Mesothelial cell of epicardium (in vitro differentiated cells): ENCODE measurements around the gene DUSP22. TPM values are rescaled to one million over a fixed set of nuclear protein-coding genes. Genes with fewer than 3 reads are reported as not detected.

Experiments used
- DNase-seq, 2 experiments: peaks; one replicate each; pipeline ENCODE4 v3.0.0; 2021; ENCODE audit warnings: low spot score in 2 of 2; ENCODE audit not compliant: unreplicated experiment in 2 of 2
- H3K27ac Mint-ChIP-seq: 2 replicates; pipeline ENCODE4 v1.8.0; 2021; ENCODE audit warnings: mixed read lengths
- H3K27me3 Mint-ChIP-seq: 2 replicates; pipeline ENCODE4 v1.8.0; 2021; ENCODE audit warnings: low read depth, mixed read lengths
- H3K36me3 Mint-ChIP-seq: 2 replicates; pipeline ENCODE4 v1.8.0; 2021; ENCODE audit warnings: mixed read lengths
- H3K4me1 Mint-ChIP-seq: 2 replicates; pipeline ENCODE4 v1.8.0; 2021; ENCODE audit warnings: mixed read lengths
- H3K4me3 Mint-ChIP-seq: 2 replicates; pipeline ENCODE4 v1.8.0; 2021; ENCODE audit warnings: mild to moderate bottlenecking, moderate library complexity, mixed read lengths
- H3K9me3 Mint-ChIP-seq: 2 replicates; pipeline ENCODE4 v1.8.0; 2021; ENCODE audit warnings: mixed read lengths
- total RNA-seq: library from RNA; stranded (reverse); gene quantifications from 3 replicates; pipeline ENCODE4 v1.2.1, GENCODE V29; 2021
- TF ChIP-seq, protein P1 (sequence below): fragments of 200-600 bp; sonication (generic); IDR thresholded peaks from one replicate; pipeline ENCODE4 v1.5.0; 2021; ENCODE audit warnings: antibody characterized with exemption; ENCODE audit not compliant: unreplicated experiment

The DUSP22 gene
- total RNA-seq, 1 donor from 2014 or later, result 32.0 TPM

DNA sequence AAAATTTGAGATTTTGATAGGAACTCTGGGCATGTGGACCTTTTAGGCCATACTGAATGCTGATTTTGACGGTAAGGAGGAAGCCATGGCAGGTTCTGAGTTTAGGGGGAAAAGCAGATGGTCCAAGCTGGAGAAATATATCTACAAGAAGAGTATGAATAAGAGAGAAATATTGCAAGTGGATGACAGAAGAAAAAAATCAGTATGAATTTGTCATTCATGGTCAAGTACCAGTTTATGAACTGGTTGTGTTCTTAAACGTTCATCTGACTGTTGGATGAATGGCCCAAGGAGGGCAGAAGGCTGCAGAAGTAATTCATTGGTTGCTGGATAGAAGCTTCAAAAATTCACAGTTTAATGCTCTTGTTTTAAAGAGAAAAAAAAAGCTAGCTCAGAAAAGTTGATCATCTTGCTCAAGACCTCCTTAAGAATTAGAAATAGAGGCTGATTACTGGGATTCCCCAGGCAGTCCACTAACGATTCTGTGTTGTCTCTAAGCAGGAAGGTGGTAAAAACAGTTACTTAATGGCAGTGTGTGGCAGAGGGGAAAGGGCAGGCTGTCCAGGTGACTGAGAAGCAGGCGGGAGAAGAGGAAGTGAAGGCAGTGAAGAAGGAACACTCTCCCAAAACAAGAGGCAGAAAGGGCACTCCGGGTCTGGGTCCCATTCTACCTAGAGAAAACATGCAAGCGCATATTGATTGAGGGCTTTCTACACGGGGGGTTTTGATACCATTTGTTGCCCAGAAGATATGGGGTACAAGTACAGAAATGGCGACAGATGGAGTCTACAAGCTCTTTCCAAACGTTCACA lies 2.0 kb upstream of the DUSP22 start:
- H3K9me3 Mint-ChIP-seq, result peaks cover 10% of the 10 kb centered on the region
- H3K36me3 Mint-ChIP-seq, result no peaks in the 10 kb centered on the region
- DNase-seq, result no peak
- peaks cover 21% of the 10 kb centered on the region for H3K27me3 Mint-ChIP-seq
- H3K4me3 Mint-ChIP-seq, result peak overlapping the region; percentile 73
- TF ChIP-seq, protein P1, sequence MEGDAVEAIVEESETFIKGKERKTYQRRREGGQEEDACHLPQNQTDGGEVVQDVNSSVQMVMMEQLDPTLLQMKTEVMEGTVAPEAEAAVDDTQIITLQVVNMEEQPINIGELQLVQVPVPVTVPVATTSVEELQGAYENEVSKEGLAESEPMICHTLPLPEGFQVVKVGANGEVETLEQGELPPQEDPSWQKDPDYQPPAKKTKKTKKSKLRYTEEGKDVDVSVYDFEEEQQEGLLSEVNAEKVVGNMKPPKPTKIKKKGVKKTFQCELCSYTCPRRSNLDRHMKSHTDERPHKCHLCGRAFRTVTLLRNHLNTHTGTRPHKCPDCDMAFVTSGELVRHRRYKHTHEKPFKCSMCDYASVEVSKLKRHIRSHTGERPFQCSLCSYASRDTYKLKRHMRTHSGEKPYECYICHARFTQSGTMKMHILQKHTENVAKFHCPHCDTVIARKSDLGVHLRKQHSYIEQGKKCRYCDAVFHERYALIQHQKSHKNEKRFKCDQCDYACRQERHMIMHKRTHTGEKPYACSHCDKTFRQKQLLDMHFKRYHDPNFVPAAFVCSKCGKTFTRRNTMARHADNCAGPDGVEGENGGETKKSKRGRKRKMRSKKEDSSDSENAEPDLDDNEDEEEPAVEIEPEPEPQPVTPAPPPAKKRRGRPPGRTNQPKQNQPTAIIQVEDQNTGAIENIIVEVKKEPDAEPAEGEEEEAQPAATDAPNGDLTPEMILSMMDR, result no peak
- H3K4me1 Mint-ChIP-seq, result peaks cover 13% of the 10 kb centered on the region
- H3K27ac Mint-ChIP-seq, result peak overlapping the region; percentile 45

DNA sequence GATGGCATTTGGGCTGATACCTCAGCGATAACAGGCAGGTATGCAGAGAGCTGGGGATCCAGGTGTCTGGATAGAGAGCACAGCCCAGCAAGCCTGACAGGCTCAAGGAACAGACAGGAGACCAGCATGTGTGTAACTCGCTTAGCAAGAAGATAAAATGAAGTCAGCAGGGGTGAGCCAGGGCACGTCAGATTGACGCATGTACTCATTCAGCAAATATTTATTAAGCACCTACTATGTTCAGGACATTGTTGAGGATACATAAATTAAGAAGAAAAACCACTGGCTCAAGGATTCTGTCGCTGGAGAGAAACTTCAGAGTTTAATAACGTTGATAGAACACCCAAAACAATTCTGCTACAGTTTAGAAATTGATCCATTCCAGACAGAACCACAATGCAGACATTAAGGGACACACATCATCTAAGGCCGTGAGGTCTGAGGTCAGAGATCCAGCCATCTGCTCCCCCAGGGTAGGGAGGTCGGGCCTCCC lies 1.0 kb upstream of the DUSP22 start:
- H3K4me3 Mint-ChIP-seq, result peak overlapping the region; percentile 73
- peaks cover 11% of the 10 kb centered on the region for H3K9me3 Mint-ChIP-seq
- peak overlapping the region; percentile 87 for H3K27ac Mint-ChIP-seq
- peaks cover 13% of the 10 kb centered on the region for H3K4me1 Mint-ChIP-seq
- TF ChIP-seq, protein P1, result no peak
- H3K27me3 Mint-ChIP-seq, result peaks cover 16% of the 10 kb centered on the region
- DNase-seq, result no peak
- no peaks in the 10 kb centered on the region for H3K36me3 Mint-ChIP-seq

DNA sequence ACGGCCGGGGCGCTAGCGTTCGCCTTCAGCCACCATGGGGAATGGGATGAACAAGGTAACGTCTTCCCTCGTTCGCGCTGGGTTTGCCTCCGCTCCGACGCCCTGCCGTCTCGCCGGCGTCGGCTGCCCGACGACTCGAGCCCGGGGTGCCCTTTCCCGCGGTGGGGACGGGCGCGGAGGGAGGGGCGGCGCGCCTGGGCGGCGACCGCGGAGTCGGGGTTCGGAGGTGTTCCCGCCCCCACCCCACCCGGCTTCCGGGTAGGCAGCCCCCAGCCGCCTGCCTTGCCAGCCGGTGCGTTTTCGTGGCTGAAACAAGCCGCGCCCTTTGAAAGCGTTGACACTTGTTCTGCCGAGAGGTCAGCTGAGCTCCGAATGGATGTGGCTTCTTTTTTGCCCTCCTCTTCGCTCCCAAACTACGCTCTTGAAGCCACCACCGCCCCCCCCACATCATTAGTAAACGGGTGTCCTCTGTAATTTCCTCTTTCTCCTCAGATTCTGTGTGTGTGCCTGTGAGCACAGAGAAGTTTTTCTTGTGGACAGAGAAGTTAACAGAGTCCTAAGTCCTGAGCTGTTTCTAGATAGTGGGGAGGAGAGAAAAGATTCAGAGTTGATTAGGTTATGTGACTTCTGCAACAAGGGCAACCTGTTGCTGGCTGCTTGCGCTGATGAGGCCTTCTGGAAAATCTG lies 362 bp downstream of the DUSP22 start:
- Mint-ChIP-seq H3K36me3 (no peaks in the 10 kb centered on the region), H3K9me3 (peaks cover 19% of the 10 kb centered on the region), H3K27ac (peak overlapping the region; percentile 86), H3K27me3 (peaks cover 8% of the 10 kb centered on the region), H3K4me3 (peak overlapping the region; percentile 86), H3K4me1 (peaks cover 13% of the 10 kb centered on the region)
- DNase-seq, result no peak
- TF ChIP-seq, protein P1, result no peak

DNA sequence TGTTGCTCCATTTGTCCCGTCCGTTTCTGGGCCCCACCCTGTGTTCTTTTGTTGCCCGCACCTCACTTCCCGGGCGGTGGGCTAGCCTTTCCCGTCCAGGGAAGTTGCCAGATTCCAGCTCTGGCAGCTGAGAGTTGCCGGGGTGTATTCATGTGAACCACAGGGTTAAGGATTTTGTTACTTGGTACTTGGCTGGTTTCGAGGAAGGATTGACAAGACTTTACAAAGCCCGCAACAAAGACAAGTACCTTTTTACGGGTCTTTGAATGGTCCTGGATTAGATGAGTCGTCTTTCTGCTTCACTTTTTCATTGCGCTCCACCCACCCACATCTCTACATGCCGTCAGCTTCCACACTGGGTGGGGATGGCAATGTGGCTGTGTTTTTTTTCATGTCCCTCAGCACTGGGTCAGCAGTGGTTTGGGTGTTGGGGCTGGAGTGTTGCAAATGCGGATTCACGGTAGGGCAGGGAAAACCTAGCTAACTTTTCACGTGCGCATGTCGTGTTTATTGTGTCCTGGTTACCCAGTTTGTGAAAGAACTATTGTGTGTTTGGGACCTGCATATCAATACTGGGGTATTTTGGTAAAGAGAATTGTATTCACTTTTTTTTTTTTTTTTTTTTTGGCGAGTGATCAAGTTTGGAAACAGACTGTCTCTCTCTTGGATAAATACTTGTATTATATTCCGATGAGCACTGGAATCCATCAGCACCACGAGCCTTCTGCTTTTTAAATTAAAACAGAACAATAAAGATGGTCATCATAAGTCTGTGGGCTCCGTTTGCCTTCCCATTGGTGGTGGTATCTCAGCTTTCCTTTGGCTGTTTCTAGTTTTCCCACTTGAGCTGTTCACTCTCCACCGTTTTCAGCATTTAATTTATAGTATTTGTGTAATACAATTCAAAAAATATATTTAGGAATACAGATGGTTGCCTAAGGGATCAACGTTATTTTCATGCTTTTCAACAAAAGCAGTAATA lies 1.2 kb downstream of the DUSP22 start:
- H3K27ac Mint-ChIP-seq, result peak overlapping the region; percentile 86
- DNase-seq, result peak in 1 of 2 experiments; percentile 55
- no peaks in the 10 kb centered on the region for H3K36me3 Mint-ChIP-seq
- TF ChIP-seq, protein P1, result no peak
- H3K4me1 Mint-ChIP-seq, result peaks cover 13% of the 10 kb centered on the region
- H3K9me3 Mint-ChIP-seq, result peaks cover 16% of the 10 kb centered on the region
- H3K4me3 Mint-ChIP-seq, result peak overlapping the region; percentile 86
- peaks cover 3% of the 10 kb centered on the region for H3K27me3 Mint-ChIP-seq
